Adrenal gland (tissue), 5 donors: ENCODE measurements around the gene TEKTIP1.
"Not testable (repeated sequence)": the region's sequence is repeated elsewhere in the genome, so short reads cannot be mapped to it uniquely, and the experiment has no call there.

Experiments
- POLR2A ChIP-seq, 2 donors: fragments of 450-650 bp; IDR thresholded peaks; one replicate each; pipeline ENCODE4 v1.6.1; 2017; ENCODE audit warnings: antibody characterized with exemption in 2 of 2, mild to moderate bottlenecking in 2 of 2, moderate library complexity in 1 of 2
- TF ChIP-seq, protein P1 (sequence below), 6 experiments: fragments of 450-650 bp in 4 of 6; fragments of 200-600 bp in 2 of 6; sonication (generic) in 1 of 6; IDR thresholded peaks; 1 replicate in 5 of 6; 2 replicates in 1 of 6; pipeline versions ENCODE4 v1.5.1 to v1.8.0; 2016 to 2021; ENCODE audit warnings: antibody characterized with exemption in 6 of 6, mild to moderate bottlenecking in 2 of 6, moderate library complexity in 1 of 6
- donor health status: DM: no; HTN: no; CAD: no.

GRCh38 chr19:3584036-3584802, 45.2 kb downstream of the TEKTIP1 start:
- TF ChIP-seq, protein P1, sequence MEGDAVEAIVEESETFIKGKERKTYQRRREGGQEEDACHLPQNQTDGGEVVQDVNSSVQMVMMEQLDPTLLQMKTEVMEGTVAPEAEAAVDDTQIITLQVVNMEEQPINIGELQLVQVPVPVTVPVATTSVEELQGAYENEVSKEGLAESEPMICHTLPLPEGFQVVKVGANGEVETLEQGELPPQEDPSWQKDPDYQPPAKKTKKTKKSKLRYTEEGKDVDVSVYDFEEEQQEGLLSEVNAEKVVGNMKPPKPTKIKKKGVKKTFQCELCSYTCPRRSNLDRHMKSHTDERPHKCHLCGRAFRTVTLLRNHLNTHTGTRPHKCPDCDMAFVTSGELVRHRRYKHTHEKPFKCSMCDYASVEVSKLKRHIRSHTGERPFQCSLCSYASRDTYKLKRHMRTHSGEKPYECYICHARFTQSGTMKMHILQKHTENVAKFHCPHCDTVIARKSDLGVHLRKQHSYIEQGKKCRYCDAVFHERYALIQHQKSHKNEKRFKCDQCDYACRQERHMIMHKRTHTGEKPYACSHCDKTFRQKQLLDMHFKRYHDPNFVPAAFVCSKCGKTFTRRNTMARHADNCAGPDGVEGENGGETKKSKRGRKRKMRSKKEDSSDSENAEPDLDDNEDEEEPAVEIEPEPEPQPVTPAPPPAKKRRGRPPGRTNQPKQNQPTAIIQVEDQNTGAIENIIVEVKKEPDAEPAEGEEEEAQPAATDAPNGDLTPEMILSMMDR (IDR thresholded peaks at IDR 0.05), result not testable (repeated sequence)
- TF ChIP-seq POLR2A (IDR thresholded peaks at IDR 0.05), result not testable (repeated sequence)
